Stimulated activated CD4-positive, alpha-beta T cell treated with anti-CD3 and anti-CD28 coated beads, Interleukin-12 subunit alpha, Interleukin-12 subunit beta, amount 100 ng/mL, for 24 hours (primary cell): ENCODE results near the gene LYPD6.
"Not testable (repeated sequence)": the region's sequence is repeated elsewhere in the genome, so short reads cannot be mapped to it uniquely, and the experiment has no call there.

Experiments
- DNase-seq, 2 experiments: peaks; one replicate each; pipeline ENCODE4 v3.0.0-alpha.2; 2020; ENCODE audit warnings: low read depth in 2 of 2

LYPD6 gene

GRCh38 chr2:149451417-149452165, 121.2 kb downstream of the LYPD6 start:
- DNase-seq = no peak

DNA sequence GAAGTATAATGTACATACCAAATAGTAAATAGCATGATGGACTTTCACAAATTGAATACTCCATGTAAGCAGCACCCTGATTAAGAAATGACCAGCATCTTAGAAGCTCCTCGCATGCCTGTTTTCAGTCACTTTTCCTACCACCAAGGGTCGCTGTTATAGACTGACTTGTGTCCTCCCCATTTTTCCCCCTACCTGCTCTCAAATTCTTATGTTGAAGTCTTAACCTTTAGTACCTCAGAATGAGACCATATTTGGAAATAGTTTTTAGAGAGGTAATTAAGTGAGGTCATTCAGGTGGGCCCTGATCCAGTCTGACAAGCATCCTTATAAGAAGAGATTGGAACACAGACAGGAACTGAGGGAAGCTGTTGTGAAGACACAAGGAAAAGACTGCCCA, 125.9 kb downstream of the LYPD6 start:
- no peak for DNase-seq

GRCh38 chr2:149458502-149458901, 128.1 kb downstream of the LYPD6 start:
- DNase-seq = no peak

GRCh38 chr2:149463328-149464002, 133.1 kb downstream of the LYPD6 start:
- no peak for DNase-seq

- no peak for DNase-seq
These were observed 134.0 kb downstream of the LYPD6 start for GRCh38 chr2:149464396-149464795.

DNA sequence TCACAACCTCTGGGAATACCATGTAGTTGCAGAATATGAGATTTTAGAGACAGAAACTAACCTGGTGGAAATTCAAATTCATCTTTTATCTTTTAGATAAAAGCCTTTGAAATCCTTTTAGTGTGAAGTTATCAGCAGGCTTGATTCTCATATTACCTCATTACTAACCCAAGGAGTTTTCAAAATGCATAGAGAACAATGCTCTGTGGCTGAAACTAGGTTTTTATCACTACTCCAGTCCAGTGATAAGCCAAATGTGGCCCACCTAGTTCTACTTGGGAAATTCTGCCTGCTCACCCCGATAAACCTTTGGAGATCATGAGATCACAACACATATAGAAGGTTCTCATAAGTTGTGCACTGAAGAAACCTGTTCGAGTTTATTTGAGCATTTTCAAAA, 135.5 kb downstream of the LYPD6 start:
- no peak for DNase-seq

DNA sequence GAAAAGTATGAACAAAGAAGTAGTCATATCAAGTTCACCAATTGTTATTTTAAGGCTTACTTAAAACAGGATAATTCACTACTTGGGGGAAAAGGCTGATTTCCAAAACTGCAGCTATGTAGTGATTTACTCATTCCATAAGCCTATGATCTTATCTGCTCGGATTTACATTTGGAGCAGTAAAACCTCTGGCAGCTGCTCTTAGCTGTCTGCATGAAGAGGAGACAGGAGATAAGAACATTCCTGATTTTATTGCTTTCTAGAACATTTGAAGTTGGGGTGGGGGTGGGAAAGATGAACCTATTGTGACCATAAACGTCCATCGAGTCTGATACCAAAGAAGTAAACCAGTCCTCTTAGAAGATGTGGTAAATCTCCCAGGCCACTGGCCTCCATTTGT, 136.2 kb downstream of the LYPD6 start:
- no peak for DNase-seq

GRCh38 chr2:149467436-149467835, 137.0 kb downstream of the LYPD6 start:
- no peak for DNase-seq

DNA sequence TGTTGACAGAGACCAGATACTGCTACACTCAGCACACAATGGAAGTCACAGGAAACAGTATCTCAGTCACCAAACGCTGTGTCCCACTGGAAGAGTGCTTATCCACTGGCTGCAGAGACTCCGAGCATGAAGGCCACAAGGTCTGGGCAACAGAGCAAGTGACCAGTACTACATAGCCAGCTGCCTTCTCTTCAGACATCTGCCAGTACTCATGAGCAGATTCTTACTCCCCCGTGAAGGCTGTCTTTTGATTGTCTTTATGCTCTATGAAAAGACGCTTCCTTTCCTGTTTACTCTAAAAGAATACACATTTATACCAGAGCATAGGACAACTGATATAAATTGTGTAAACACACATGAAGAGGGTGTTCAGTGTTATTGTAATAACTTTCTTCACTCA, 138.2 kb downstream of the LYPD6 start:
- DNase-seq = no peak

DNA sequence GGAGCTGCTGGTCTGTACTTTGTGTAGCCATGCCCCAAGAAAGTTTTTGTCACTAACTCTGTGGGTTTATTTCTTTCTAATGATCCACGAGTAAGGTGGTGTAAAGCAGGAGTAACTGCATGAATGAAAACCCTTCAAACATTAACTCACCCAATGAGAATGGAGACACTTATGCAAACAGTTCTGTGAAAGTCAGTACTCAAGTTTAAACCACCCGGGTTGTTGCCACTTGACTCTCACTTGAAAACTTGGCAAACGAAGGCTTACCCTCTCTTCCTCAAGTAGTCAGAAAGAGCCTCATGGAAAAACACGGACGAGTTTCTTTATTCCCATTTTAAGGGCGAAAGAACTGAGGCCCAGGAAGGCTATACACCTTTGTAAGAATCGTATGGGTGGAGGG, 139.7 kb downstream of the LYPD6 start:
- DNase-seq = no peak

DNA sequence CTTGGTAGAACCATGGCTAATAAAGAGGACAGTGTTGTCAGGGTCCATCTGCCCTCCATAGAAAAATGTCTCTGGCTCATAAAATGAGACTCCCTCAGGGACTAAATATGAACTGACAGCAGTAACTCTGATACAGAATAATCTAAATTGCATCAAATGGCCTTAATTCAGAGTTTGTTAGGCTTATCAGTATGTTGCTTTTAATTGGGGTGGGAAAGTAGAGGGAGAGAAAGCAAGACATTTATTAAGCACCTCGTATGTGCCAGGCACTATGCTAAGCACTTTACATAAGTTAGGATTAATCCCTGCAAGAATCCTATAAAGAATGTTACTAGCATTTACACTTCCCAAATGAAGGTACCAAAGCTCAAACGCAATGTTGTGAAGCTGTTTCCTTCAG, 142.0 kb downstream of the LYPD6 start:
- no peak for DNase-seq

- DNase-seq = no peak
These were observed 142.7 kb downstream of the LYPD6 start for GRCh38 chr2:149473068-149473467.

DNA sequence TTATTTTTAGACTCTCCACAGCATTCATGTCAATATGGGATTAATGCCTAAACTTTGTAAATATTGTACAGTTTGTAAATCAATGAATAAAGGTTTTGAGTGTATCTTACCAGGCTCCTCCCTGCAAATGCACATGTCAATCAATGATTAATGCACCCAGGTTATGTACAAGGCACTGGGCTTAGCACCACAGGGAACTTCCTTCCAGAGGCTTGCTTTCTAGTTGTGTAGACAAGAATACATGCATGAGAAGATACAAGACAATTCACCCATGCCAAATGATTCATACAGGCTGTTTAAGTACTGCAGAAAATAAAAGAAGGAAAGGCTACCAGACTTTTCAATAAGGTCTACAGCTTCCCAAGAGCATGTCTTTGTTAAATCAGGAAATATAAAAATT, 143.1 kb downstream of the LYPD6 start:
- no peak for DNase-seq

DNA sequence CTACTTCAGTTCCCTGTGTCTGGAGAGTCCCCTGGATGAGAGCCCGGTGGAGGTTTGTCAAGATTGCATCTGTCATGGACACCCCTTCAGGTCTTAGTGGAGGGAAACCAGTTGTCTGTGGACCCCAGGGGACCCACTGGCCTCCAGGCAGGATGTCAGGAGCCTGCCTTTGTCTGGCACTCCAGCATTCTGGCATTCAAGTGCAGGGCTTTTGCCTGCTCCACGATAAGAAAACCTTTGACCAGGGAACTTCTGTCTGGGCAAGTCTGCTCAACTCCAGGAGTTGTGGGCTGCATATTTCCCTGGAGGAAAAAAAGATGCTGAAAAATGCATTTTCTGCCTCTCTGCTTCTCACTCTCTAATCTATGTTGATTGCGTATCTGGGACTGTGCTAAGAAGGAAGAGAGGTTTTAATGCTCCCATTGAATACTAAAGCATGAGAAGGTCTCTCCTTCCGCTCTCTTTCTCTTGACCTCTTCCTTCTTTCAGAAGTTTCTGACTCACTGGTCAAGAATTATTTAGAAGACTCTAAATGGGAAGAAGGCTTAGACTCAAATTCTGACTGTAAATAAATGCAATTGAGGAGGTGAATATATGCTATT, 152.7 kb downstream of the LYPD6 start:
- no peak for DNase-seq

- no peak for DNase-seq
These were observed 156.3 kb downstream of the LYPD6 start for GRCh38 chr2:149486664-149487063.

DNA sequence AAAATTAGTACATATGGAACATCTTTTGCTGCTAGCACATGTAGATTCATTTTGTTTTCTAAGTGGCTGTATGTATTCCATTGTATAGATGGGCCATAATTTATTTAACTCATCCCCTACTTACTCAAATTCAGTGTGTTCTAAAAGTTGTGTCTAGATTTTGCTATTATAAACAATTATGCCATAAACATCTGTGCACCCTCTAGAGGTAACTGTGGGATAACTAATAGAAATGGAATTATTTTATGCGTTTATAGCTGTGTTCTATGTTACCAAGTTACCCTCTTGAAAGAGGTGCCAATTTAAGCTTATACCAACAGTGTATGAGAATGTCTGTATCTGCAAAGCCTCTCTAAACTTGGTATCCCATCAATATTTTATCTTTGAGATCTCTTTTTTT, 156.8 kb downstream of the LYPD6 start:
- DNase-seq = no peak

- DNase-seq = no peak
These were observed 158.5 kb downstream of the LYPD6 start for GRCh38 chr2:149488706-149489440.

- no peak for DNase-seq
These were observed 159.1 kb downstream of the LYPD6 start for GRCh38 chr2:149489452-149489851.

DNA sequence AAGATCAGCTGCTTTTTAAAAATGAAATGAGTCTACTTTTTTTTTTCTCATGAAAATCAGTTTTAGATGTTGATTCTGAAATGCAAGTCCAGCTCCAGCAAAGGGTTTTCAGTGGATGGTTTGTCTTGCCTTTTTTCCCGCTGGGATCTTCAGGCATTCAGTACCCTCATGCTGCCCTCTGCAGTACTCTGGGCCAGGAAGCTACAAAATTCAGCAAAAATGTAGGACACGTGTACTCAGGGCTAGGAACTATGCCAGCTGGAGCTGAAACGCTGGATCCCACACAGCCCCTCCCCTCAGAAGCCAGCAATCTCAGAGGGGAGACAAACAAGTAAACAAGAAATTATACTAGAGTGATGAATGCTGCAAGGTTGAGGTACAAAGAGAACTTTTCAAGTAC, 159.9 kb downstream of the LYPD6 start:
- no peak for DNase-seq

DNA sequence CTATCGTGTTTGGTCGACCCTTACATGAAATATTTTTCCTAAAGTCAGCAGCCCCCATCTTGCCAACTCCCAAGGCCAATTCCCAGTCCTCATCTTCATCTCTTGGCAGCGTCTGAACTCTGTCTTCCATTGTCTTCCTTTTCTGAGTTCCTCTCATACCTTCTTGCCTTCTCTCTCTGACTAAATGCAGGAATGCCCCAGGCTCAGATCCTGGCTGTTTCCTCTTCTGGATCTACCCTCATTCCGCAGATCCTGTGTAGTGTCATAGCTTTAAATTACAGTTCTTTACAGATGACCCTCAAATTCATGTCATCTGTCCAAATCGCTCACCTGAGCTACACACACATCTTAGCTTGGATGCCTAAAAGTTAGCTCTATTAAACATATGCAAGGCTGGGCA, 162.5 kb downstream of the LYPD6 start:
- DNase-seq = no peak

- DNase-seq = not testable (repeated sequence)
These were observed 168.8 kb downstream of the LYPD6 start for GRCh38 chr2:149499204-149499603.

DNA sequence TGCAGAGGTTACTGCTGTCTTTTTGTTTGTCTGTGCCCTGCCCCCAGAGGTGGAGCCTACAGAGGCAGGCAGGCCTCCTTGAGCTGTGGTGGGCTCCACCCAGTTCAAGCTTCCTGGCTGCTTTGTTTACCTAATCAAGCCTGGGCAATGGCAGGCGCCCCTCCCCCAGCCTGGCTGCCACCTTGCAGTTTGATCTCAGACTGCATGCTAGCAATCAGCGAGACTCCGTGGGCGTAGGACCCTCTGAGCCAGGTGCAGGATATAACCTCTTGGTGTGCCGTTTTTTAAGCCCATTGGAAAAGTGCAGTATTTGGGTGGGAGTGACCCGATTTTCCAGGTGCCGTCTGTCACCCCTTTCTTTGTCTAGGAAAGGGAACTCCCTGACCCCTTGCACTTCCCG, 176.4 kb downstream of the LYPD6 start:
- DNase-seq = not testable (repeated sequence)
